Heart left ventricle (tissue), 13 donors: ENCODE data around the gene KRT33A.

Source experiments
- POLR2A ChIP-seq, 2 donors: fragments of 450-650 bp; IDR thresholded peaks; one replicate each; pipeline ENCODE4 v1.6.1; 2017; ENCODE audit warnings: antibody characterized with exemption in 2 of 2, mild to moderate bottlenecking in 2 of 2, moderate library complexity in 2 of 2
- TF ChIP-seq, protein P1 (sequence below), 12 donors: fragments of 200-600 bp; sonication (generic) in 4 of 12; IDR thresholded peaks; one replicate each; pipeline versions ENCODE4 v1.5.0 to v1.8.0; 2018 to 2022; ENCODE audit warnings: antibody characterized with exemption in 12 of 12, mild to moderate bottlenecking in 5 of 12
- donor health status: ischemic (EF 13 %, LVEDD 7.1; RV severe dilation, severe dysfunction).
- donor health status: DM: no; HTN: yes; CAD: no.
- donor health status: DM: no; HTN: no; CAD: no.
- donor health status: ischemic (EF 25% LVEDD 6.9; RV normal size, moderate dysfunction).
- donor health status: ischemic (EF 25% LVEDD 5.7; RV mildly dilated, moderate dysfunction).
- donor health status: ischemic (EF 35%, LVEDD 5.7; RV mildly dilated, moderate dysfunction).
- donor health status: nonischemic (EF 11% LVEDD 7.7; RV severe dilation, severe dysfunction).
- donor health status: DM: yes; HTN: yes; CAD: no.
- donor health status: PGD.
- donor health status: ischemic (EF 29% LVEDD 5.4; RV normal size, mild dysfunction).
- donor health status: nonischemic (EF 23%, LVEDD 6.1; RV moderate dilation, normal function).

DNA sequence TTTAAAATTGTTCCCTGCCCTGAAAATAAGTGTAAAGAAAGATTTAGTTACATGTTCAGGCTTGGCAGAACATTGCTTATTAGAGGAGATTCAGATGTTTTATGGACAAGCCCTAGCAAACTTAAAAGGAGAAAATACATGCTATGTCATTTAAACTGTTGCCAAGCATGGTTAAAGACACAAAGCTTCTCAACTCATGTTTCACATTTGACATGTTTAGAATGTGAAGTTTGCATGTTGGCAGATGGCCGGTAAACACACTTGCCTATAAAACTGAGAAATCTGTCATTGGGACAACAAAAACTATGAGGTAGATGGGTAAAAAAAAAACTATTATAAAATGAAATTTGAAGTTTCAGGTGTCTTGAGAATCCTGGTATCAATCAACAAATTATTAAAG, 53.8 kb downstream of the KRT33A start:
- TF ChIP-seq, protein P1, sequence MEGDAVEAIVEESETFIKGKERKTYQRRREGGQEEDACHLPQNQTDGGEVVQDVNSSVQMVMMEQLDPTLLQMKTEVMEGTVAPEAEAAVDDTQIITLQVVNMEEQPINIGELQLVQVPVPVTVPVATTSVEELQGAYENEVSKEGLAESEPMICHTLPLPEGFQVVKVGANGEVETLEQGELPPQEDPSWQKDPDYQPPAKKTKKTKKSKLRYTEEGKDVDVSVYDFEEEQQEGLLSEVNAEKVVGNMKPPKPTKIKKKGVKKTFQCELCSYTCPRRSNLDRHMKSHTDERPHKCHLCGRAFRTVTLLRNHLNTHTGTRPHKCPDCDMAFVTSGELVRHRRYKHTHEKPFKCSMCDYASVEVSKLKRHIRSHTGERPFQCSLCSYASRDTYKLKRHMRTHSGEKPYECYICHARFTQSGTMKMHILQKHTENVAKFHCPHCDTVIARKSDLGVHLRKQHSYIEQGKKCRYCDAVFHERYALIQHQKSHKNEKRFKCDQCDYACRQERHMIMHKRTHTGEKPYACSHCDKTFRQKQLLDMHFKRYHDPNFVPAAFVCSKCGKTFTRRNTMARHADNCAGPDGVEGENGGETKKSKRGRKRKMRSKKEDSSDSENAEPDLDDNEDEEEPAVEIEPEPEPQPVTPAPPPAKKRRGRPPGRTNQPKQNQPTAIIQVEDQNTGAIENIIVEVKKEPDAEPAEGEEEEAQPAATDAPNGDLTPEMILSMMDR (IDR thresholded peaks at IDR 0.05): no peak
- TF ChIP-seq POLR2A (IDR thresholded peaks at IDR 0.05): no peak
